NCI-H82 treated with DMSO at 0.1 percent for 48 hours (cell line): ENCODE measurements around the gene CIPC.

Experiments
- DNase-seq: peaks from one replicate; lab custom pipeline; 2025; ENCODE audit not compliant: unreplicated experiment; lab: John Stamatoyannopoulos, UW

The CIPC gene

DNA sequence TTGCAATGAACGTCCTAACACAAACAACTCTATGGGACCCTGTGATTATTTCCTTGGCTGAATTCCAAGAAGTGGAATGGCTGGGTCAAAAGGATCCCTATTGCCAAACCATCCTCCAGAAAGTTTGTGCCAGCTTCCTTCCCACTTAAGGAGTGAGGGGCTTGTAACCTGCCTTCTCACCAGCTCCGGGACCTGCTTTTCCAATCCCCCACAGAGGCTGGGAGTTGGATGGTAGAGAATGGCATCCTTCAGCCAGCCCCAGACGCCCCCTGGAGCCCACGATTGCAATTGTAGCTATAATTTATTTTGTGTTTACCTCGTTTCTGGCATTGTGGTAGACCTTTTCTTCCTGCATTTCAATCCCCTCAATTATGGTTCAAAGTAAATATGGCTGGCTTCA lies 53.2 kb downstream of the CIPC start:
- peak; percentile 36 for DNase-seq

GRCh38 chr14:77151918-77152588 lies 54.0 kb downstream of the CIPC start:
- DNase-seq = peak; percentile 4

DNA sequence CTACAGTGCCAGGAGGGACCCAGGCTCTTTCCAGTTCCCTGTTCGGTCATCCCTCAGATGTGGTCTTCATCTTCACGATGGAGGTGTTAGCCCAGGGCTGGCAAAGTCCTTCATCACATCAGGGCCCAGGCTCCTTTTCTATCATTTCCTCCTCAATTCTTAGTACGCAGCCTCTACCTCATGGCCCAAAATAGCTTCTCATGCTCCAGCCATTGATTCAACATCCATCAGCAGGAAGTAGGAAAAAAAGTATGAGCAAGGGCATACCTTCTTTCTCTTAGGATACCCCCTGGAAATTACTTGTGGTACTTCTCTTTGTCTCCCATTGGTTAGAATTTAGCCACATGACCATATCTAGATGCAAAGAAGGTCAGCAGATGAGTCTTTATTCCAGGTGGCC lies 55.7 kb downstream of the CIPC start:
- DNase-seq = no peak

DNA sequence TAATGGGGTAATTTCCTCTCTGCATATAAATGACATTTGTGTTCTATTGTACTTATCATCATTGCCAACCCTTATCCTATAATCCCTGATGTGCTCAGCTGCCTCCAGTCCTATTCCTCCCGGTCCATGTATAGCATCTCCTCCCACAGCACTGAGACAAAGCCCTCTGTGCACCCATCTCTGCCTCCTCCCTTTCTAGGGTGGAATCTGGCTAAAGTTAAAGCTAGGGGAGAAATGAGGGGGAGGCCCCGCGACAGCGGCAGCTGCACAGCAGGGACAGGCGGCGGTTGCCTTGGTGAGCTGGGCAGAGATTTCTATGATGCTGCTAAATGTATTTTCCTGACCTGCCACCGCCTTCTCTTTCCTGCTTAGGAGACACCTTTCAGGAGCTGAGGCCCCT lies 56.4 kb downstream of the CIPC start:
- no peak for DNase-seq

GRCh38 chr14:77155083-77155482 lies 57.0 kb downstream of the CIPC start:
- DNase-seq = no peak

DNA sequence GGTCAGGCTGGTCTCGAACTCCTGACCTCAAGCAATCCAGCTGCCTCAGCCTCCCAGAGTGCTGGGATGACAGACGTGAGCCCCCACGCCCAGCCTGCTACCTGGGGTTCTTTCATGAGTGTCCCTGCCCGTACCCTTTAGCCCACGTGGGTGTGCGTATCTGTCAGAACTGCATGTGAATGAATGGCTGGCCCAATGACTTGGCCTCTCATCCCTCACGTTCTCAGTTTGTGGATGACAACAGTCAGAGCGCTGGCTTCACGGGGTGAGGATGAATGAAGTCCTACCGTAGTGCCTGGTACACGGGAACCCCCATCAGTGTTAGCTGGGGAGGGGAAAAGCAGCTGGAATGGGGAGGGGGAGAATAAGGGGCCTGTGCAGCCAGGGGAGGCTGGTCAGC lies 59.7 kb downstream of the CIPC start:
- no peak for DNase-seq

DNA sequence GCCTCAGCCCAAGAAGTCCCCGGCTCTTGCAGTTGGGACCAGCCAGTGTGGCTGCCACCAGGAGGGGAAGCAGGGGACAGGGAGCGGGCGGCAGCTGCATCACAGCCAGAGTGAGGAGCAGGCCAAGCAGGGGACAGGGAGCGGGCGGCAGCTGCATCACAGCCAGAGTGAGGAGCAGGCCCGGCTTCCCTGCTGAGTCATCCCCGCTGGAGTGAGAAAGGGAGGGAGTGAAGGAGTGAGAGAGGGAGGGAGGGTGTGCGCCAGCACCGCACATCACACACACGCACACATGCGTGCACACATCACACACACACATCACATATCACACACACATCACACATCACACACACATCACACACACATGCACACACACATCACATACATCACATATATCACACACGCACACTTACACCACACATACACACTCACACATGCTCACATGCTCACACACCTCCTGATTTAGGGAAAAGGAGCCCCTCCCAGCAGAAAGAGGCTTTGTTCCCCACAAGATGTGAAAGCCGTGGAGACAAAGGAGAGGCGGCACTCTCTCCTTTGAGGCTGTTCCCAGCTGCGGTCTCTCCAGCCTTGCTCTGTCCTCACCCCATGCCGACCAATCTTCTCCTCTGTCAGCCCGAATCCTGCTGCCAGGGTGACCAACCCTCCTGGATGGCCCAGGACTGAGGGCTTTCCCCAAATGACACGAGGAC lies 60.3 kb downstream of the CIPC start:
- DNase-seq = no peak

DNA sequence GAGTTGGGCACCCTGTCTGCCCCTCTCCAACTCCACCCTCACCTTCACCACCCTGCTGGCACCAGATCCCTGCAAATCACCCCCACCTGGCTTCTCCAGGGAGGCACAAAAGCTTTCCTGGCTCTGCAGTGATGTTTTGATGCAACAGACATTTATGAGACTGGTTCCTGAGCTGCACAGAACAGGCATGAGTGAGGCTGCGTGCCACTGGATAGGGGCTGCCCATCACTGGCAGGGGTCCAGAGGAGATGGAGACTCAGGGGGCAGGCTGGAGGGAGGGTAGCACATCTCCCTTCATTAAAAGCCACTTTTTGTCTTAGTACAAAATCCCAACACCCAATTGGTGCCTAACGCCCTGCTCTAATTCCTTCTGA lies 60.8 kb downstream of the CIPC start:
- no peak for DNase-seq

DNA sequence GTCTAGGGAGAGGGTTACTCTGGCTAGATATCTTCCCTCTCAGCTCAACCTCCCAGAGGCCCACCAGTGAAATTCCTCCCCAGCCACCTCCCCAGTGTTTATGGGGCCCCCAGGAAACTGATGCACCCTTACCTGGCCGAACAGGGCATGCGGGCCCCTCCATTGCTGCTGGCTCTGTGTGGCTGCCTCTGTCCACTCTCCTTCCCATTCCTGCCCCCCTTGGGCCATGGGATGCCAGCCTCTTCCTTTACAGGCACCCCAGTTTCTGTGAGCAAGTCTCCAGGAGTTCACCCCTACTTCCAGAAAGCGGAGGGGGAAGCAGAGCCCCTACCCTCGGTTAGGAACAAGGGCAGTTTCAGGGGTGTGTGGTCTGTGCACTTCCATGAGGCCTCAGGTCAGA lies 63.0 kb downstream of the CIPC start:
- DNase-seq = no peak
